GM19240 (cell line): Measurements from ENCODE around the gene ELMO3.

Experiments
- DNase-seq: peaks from one replicate; pipeline ENCODE4 v3.0.0; 2011; ENCODE audit warnings: low spot score; ENCODE audit not compliant: insufficient read length

ELMO3 gene

GRCh38 chr16:67215706-67216105 is 16.8 kb downstream of the ELMO3 start:
- DNase-seq, result no peak

DNA sequence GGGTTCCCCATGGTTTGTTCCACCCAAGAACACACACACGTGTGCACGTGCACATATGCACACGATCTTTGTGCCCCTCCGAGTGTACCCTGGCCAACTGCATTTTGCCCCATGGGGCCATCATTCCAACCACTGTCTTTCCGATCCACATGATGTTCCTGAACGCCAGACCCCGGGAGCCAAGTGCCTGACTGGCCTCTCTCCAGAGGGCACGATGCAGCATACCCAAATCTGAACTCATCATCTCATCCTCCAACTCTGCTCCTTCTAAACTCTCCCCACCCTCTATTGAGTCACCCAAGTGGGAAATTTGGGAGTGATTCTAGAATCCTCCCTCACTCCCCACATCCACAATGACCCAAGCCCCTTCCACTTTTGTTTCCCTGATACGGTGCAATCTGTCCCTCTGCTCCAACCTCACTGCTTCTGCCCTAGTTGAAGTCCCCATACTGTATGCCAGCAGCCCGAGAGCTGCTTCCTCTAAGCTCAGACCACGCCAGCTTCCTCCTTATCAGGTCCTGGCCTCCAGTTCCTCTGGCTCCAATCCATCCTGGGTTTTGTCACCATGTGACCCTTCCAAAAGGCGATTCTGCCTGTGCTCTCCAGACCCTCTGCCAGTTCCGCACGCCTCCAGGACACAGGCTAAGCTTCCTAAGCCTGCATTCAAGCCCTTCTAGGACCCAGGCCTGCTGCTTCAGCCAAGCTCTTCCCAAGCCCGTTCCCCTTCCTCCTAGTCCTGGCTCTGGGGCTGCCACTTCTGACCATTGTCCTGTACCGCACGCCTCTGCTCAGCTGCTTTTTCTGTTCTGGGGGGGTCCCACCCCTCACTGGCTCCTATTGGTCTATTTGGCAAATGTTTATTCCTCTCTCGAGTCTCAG is 17.9 kb downstream of the ELMO3 start:
- DNase-seq, result no peak

DNA sequence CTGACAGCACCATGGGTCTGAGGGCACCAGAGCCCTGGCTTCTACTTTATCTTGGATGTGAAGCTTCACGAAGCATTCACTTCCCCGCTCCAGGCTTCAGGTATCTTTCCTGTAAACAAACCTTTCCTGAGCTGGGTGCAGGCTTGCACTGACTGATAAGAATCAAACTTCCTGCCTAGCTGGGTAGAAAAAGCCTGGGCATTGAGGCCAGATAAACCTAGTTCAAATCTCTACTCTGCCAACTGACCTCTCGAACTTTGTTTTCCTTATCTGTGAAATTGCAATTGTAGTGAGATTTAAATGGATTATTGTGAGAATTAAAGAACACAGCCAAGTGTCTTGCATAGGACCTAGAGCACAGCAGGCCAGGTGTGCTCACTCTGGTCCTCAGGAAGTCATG is 25.1 kb downstream of the ELMO3 start:
- DNase-seq, result no peak

DNA sequence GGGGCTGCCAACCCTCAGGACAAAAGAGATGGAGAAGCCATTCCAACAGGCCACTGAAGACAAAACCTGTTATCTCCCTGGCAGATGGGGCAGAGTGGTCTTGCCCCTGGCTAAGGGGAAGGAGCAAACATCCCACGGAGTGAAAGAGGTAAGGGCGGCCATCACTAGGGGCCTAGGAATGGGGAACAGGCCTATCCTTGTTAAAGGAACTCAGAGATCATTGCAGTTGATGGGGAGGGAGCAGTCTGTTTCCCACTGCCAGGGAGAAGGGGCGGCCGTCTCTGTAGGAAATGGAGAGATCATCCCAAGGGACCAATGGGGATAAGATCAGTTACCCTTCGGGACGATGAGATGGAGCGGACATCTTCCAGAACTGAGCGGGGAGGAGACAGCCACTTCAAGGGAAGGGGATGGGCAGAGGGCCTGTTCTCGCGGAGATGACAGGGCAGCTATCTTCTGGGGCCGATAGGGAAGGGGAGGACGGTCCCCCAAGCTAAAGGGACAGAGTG is 27.4 kb downstream of the ELMO3 start:
- DNase-seq, result no peak

DNA sequence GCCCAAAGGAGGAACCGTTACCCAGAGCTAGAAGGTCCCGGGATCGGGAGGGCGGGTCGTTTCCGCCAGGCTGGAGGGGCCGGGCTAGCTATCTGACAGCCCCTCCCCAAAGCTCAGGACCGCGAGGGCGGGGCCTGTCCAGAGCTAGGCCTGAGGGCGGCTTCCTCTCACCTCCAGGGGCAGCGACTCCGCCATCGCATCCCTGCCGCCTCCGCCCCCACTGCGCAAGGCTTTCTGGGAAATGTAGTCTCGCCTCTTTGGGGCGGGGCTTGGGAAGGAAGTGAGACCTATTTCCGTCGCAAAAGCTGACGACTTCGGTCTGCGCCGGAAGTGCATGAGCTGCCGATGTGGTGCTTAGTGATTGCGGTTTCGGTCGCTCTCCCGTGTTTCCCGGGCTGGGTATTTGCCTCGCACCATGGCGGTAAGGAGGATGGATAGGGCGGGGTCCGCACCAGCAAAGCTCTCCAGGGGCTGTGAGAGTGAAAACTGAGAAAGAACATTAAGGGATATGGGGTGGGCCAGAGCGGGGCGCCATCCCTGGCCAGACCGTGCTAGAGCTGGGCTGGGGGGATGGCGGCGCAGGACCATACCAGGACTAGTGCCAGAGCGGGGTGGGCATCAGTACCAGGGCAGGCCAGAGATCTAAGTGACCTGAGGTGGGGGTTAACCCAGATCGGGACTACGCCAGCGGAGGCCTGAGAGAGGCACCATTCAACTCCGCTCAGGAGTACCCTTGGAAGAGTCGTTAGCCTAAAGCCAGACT is 28.1 kb downstream of the ELMO3 start, which contains the start of gene TMEM208:
Gene TMEM208 (plus strand): TSS at position 327 of the 763 bp plus-strand sequence. CDS start 89 bp downstream, at position 416.
- peak; percentile 100 for DNase-seq

DNA sequence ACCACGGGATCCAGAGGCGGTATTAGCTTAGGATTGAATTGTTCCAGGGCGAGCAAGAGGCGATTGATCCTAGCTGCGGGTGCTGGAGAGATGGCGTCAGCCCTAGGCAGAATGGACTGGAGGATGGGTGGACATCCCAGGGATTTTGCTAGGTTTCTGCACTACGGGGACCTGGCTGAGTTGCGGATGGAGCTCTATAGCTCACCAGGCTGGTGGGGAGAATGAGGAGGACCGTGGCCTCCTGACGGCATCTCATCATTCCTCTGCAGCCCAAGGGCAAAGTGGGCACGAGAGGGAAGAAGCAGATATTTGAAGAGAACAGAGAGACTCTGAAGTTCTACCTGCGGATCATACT is 28.6 kb downstream of the ELMO3 start:
- no peak for DNase-seq

DNA sequence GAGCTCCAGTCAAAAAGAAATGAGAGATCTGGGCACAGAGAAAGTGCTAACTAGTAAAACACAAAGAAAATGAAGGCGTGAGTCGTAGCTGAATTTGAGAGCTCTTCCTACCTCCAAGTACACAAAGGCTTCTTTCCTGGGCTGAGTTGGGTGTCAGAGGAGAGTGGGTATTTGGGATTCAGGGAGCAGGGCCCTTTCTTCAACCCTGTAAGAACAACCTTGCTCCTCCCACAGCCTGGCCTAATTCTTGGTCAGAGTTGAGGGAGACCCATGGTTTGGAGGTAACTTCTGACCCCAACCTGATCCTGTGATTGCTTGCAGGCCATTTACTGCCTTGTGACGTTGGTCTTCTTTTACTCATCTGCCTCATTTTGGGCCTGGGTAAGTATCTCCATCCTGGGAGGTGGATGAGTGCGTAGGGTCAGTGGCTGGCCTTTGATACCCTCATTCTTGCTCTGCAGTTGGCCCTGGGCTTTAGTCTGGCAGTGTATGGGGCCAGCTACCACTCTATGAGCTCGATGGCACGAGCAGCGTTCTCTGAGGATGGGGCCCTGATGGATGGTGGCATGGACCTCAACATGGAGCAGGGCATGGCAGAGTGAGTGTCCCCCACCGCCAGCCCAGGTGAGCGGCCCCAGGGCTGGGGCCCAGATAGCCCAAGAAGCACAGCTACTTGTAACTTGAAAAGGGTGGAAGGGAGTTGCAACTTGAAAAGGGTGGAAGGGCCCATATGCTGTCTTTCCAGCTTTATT is 29.3 kb downstream of the ELMO3 start:
- no peak for DNase-seq

DNA sequence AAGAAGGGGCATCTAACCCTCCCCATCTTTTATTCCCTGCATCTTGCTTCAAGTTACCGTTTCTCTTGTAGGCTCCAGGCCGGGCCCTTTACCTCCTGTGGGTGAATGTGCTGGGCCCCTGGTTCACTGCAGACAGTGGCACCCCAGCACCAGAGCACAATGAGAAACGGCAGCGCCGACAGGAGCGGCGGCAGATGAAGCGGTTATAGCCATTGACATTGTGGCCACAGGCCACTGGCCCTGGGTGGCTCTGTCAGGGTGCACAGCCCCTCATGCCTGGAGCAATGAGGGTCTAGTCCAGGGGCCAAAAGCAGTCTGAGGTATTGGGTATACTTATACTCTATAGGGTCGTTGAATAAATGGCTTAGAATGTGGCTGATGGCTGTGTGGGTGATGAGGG is 30.0 kb downstream of the ELMO3 start:
- DNase-seq, result no peak

DNA sequence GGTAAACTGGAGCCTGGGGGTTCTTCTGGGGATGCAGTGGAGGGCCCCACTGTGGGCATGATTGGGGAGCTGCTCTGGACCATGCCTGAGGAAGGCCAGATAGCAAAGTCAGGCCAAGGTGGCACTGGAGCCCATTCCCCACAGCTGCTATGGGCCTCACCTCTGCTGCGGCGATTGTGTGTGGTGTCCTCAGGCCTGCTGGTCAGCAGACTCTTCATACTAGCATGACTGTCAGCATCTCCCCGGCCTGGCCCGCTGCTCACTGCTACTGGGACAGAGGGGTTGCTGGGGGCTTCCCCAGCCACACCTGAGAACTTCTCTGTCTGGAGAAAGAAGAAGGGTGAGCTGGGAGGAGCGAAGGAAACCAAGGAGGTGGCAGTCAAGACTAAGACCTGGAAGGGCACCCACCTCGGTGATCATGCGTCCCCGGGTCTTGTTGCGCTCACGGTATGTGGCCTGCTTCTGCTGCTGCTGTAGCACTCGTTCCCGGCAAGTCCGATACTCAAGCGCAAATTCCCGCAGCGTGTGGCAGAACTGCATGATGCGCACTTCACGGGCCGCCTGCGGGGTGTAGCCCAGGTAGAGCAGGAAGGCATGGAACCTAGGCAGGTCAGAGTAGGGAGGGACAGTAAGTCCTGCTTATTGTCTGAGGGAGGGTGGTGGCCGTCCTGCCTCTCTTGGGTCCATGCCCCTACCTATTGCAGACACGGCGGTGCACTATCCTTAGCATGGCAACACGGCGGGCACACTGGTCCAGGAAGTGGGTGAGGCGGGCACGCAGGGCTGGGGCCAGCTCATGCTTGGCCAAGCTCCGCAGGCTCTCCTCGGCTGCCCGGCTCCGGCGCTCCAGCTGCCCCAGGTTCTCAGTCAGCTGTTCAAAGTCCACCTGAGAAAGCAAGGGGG is 31.2 kb downstream of the ELMO3 start:
- DNase-seq, result no peak

- DNase-seq, result no peak
Observed at GRCh38 chr16:67230809-67231660, 32.1 kb downstream of the ELMO3 start.

GRCh38 chr16:67233596-67233995 is 34.7 kb downstream of the ELMO3 start:
- DNase-seq, result no peak

- DNase-seq, result no peak
Observed at GRCh38 chr16:67234180-67234597, 35.3 kb downstream of the ELMO3 start.

GRCh38 chr16:67235816-67236562 is 37.1 kb downstream of the ELMO3 start:
- no peak for DNase-seq

- peak; percentile 30 for DNase-seq
Observed at GRCh38 chr16:67236563-67237395, 37.8 kb downstream of the ELMO3 start.

- no peak for DNase-seq
Observed at GRCh38 chr16:67237396-67238277, 38.7 kb downstream of the ELMO3 start.

DNA sequence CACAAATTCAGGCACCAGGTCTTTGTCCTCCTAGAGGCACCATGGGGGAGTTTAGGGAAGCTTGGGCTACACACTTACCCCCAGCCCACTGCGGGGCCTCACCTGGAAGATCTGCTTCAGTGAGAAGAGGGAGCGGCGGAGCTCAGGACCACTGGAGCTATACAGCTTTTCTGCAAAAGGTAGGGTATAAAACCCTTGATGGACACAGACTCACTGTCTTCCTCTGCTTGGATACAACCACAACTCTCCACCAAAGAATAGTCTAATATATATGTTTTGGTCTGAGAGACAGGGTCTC is 39.3 kb downstream of the ELMO3 start:
- no peak for DNase-seq

DNA sequence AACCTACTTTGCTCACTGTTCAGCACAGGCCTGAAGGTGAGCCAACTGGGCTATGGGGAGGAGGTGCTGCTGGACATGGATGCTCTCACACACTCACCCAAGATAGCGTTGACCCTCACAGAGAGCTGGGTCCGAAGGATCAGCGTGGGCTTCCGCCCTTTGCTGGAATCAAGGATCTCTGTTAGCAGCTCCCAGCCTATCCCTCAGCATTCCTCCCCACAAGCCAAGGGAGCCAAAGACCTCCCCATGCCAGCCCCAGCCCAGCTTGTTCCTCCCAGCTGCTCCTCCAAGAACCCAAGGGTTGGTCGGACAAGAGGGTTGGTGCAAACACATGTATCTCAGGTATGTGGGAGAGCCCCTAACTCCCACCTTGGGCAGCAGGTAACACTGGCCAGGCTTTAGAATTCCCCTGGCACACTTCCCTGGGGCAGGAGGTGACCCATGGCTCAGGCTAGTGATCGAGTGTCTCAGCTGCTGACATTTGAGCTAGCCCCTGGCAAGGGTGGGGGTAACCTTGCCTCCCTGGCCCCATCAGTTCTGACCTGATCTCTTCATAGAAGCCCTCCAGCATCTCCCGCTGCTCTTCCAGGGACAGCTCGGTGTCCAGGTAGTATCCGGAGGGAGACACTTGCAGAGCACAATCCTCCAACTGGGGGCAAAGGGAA is 40.0 kb downstream of the ELMO3 start:
- no peak for DNase-seq
